Measurements from ENCODE around the gene LPAR1. TPM values are rescaled to one million over a fixed set of nuclear protein-coding genes. Genes with fewer than 3 reads are reported as not detected.

Gene LPAR1
- polyA plus RNA-seq, 3 donors = 15.1 to 18.1 (median 17.5) TPM

GRCh38 chr9:110996436-110997220, 41.6 kb downstream of the LPAR1 start:
- Histone ChIP-seq H3K9me3 (replicated peaks in 1 of 2; ENCODE audit: control insufficient read depth in 1 of 2, insufficient read depth in 1 of 2, low read length in 2 of 2) (no peaks in the 10 kb centered on the region), H3K36me3 (replicated peaks in 1 of 2; ENCODE audit: control insufficient read depth in 1 of 2, insufficient read depth in 2 of 2, low read length in 2 of 2) (no peaks in the 10 kb centered on the region), H3K4me2 (replicated peaks; ENCODE audit: extremely low read depth, low read length, poor library complexity, severe bottlenecking) (no peak overlapping the region), H3K9ac (ENCODE audit: insufficient read depth, low read length, poor library complexity, severe bottlenecking) (no peak overlapping the region), H3K4me3 (replicated peaks in 1 of 3; ENCODE audit: low read depth in 2 of 3, low read length in 3 of 3) (no peak overlapping the region), H2AFZ (ENCODE audit: insufficient read depth, low read depth, low read length, poor library complexity, severe bottlenecking) (no peak overlapping the region), H3K27me3 (ENCODE audit: control insufficient read depth in 2 of 2, insufficient read depth in 2 of 2, low read length in 2 of 2) (peaks cover 0 to 16% of the 10 kb centered on the region in 2 donors), H4K20me1 (ENCODE audit: insufficient read depth, low read length) (peaks cover 100% of the 10 kb centered on the region), H3K4me1 (ENCODE audit: control insufficient read depth in 1 of 2, insufficient read depth in 2 of 2, low read length in 2 of 2) (peaks cover 30 to 38% of the 10 kb centered on the region in 2 donors), H3K27ac (ENCODE audit: low read depth in 1 of 2, low read length in 2 of 2) (no peak overlapping the region), H3K79me2 (ENCODE audit: insufficient read depth, low read length) (peaks cover 4% of the 10 kb centered on the region)
- Mint-ChIP-seq H3K4me3 (peak overlapping the region in 1 of 2 donors; percentile 26), H3K4me1 (peaks cover 44% of the 10 kb centered on the region), H3K36me3 (peaks cover 21 to 29% of the 10 kb centered on the region in 2 donors), H3K9me3 (no peaks in the 10 kb centered on the region), H3K27me3 (ENCODE audit: low read depth in 3 of 3) (peaks cover 12 to 30% (median 19%) of the 10 kb centered on the region in 3 donors), H3K27ac (no peak overlapping the region)
- no peak for DNase-seq
- 71% methylated on average over 2 of the region's 9 CpGs for WGBS (ENCODE audit: insufficient coverage)
- intact Hi-C loops (cut with micrococcal nuclease) = no loop called here
- TF ChIP-seq CTCF (IDR thresholded peaks at IDR 0.05) = no peak

- H3K4me2 ChIP-seq (replicated peaks; ENCODE audit: extremely low read depth, low read length, poor library complexity, severe bottlenecking) = peak overlapping the region; percentile 31
- H3K27ac Mint-ChIP-seq = no peak overlapping the region
- peaks cover 4% of the 10 kb centered on the region for H3K79me2 ChIP-seq (ENCODE audit: insufficient read depth, low read length)
- peak overlapping the region in 1 of 2 donors; percentile 47 for H3K4me3 Mint-ChIP-seq
- peaks cover 20 to 28% of the 10 kb centered on the region in 2 donors for H3K36me3 Mint-ChIP-seq
- peak overlapping the region in 1 of 2 donors; percentile 39 for H3K27ac ChIP-seq (ENCODE audit: low read depth in 1 of 2, low read length in 2 of 2)
- no peaks in the 10 kb centered on the region for H3K36me3 ChIP-seq (replicated peaks in 1 of 2; ENCODE audit: control insufficient read depth in 1 of 2, insufficient read depth in 2 of 2, low read length in 2 of 2)
- peaks cover 100% of the 10 kb centered on the region for H4K20me1 ChIP-seq (ENCODE audit: insufficient read depth, low read length)
- H3K27me3 ChIP-seq (ENCODE audit: control insufficient read depth in 2 of 2, insufficient read depth in 2 of 2, low read length in 2 of 2) = peaks cover 0 to 16% of the 10 kb centered on the region in 2 donors
- intact Hi-C loops (cut with micrococcal nuclease) = no loop called here
- peaks cover 34% of the 10 kb centered on the region for H3K4me1 Mint-ChIP-seq
- H3K9me3 Mint-ChIP-seq = no peaks in the 10 kb centered on the region
- H2AFZ ChIP-seq (ENCODE audit: insufficient read depth, low read depth, low read length, poor library complexity, severe bottlenecking) = no peak overlapping the region
- DNase-seq = peak; percentile 3 to 29 (median 14)
- peaks cover 16 to 32% (median 18%) of the 10 kb centered on the region in 3 donors for H3K27me3 Mint-ChIP-seq (ENCODE audit: low read depth in 3 of 3)
- H3K4me3 ChIP-seq (replicated peaks in 1 of 3; ENCODE audit: low read depth in 2 of 3, low read length in 3 of 3) = peak overlapping the region in 1 of 3 experiments; percentile 27
- no peak overlapping the region for H3K9ac ChIP-seq (ENCODE audit: insufficient read depth, low read length, poor library complexity, severe bottlenecking)
- no peaks in the 10 kb centered on the region for H3K9me3 ChIP-seq (replicated peaks in 1 of 2; ENCODE audit: control insufficient read depth in 1 of 2, insufficient read depth in 1 of 2, low read length in 2 of 2)
- WGBS (ENCODE audit: insufficient coverage) = no CpG with 5 or more reads among the region's 6 CpGs
- H3K4me1 ChIP-seq (ENCODE audit: control insufficient read depth in 1 of 2, insufficient read depth in 2 of 2, low read length in 2 of 2) = peaks cover 25 to 29% of the 10 kb centered on the region in 2 donors
- TF ChIP-seq CTCF (IDR thresholded peaks at IDR 0.05) = no peak
These were observed 42.6 kb downstream of the LPAR1 start for GRCh38 chr9:110995420-110996340.
